ENCODE results near the gene PHF3.

The PHF3 gene

DNA sequence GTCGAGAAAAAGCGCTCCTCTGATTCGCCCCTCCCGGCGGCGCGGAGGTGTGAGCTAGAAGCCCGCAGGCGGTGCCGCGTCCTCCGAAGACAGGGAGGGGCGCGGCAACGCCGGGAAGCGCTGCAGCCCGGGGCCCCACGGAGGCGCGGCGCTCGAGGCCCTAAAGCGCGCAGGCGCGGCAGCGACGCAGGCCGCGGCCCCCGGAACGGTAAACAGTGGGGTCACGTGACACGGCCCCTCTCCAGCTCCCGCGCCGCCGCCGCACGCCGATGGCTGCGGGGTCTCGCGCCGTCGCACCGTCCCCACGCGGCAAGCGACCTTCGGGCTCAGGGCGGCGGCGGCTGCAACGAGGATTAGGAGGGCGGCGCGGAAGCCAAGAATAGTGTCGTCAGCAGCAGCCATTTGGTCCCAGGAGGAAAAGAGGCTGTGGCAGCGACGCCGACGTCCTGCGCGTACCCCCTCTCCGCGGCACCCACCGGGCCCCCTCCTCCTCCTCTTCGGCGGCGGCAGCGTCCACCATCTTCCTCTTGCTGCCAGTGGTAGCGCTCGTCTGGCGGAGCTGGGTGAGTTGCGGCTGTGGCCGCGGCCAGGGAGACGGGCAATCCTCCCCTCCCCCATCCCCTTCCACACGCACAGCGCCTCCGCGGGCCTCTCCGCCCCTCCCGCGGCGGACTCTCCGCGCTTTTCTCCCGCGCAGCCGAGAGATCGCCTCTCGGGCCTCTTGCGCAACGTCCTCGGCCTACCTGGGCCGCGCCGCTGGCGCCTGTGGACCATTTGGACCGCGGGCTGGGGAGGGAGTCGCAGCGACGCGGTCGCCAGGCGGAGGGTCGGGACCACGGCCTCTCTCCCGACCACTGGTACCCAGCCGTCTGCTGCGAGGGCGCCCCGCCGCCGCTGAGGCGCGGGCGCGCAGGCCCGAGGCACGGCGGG lies at the start of gene PHF3:
PHF3 (plus strand) TSS at position 215 of the 930 bp plus-strand sequence. CDS start 10,750 bp downstream, outside the sequence.
- DNase-seq: peak; percentile 85

DNA sequence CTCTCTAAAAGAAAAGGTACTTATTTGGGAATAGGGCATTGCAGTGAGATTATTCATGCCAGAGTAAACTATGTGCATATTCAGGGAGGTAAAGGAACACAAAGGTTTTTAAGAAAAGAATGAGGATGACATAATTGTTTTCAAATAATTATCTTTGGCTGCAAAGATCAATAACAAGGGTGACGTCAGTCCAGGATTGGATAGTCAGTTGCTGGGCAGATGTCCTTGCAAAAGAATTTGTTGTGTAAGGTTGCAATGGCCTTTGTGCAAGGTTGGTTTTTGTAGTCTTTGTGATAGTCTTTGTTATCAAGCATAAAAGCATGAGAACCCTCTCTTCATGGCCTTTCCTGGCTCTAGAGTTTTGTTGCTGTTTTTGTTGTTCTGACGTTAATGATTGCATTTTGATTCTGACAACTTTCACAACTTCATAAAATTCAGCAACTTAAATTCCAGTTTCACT lies 45.6 kb upstream of the PHF3 start:
- no peak for DNase-seq

DNA sequence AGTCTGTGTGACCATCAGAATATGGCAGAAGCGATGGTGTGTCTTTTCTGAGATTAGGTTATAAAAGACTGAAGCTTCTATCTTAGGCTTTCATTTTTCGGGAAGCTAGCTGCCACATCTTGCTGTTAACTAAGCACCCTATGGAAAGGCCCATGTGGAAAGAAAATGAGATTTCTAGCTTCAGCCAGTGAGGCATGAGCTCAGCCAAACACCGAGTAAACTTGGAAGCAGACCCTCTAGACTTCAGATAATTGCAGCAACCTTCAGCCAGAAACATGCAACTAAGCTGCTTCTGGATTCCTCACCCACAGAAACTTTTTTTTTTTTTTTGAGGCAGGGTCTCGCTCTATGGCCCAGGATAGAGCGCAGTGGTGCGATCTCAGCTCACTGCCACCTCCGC lies 42.7 kb upstream of the PHF3 start:
- DNase-seq: no peak

GRCh38 chr6:63597141-63598048 lies 38.2 kb upstream of the PHF3 start:
- peak in 1 of 2 donors; percentile 8 for DNase-seq

- DNase-seq: peak; percentile 52 to 67
Measured at GRCh38 chr6:63598049-63599036, 37.3 kb upstream of the PHF3 start.

DNA sequence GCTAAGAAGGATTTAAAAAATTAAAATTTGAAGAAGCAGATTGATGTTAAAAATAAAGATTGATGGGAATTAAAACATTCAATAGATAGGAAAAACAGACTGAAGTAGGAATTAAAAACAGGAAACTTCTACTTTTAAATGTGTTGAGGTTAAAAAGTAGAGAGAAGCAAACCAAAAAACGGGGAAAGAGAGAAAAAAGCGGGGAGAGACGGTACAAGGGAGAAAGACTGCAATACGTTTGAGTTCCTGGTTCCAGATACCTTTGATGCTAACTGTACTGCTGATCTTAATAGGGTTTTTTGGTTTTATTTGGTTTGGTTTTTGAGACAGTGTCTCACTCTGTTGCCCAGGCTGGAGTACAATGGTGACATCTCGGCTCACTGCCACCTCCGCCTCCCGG lies 36.4 kb upstream of the PHF3 start:
- no peak for DNase-seq

- peak; percentile 42 to 46 for DNase-seq
Measured at GRCh38 chr6:63600136-63600535, 35.5 kb upstream of the PHF3 start.

DNA sequence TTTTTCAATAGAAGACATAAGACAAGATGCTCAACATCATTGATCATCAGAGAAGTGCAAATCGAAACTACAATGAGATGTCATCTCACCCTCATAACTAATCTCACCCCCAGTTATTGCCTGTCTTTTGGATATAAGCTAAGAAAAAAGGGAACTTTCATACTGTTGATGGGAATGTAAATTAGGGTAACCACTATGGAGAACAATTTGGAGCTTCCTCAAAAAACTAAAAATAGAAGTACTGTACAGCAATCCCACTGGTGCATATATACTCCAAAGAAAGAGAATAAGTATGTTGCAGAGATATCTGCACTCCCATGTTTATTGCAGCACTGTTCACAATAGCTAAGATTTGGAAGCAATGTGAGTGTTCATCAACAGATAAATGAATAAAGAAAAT lies 26.4 kb upstream of the PHF3 start:
- peak; percentile 29 to 33 for DNase-seq

DNA sequence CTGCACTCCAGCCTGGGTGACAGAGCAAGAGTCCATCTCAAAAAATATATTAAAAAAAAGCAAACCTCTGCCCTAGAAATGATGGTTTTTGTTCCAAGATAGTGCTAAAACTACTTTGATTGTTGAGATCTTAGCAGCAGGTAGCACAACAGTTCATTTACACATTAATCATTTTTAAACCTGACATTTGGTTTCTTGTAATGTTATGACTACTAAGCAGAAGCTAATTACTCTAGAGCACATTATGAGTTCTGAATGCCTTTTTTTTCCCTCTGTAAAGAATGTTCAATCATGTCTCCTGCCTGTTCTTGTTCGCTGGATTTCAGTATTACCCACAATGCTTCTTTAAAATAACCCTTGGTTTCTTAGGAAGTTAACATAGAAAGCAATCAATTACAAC lies 24.7 kb upstream of the PHF3 start:
- no peak for DNase-seq

DNA sequence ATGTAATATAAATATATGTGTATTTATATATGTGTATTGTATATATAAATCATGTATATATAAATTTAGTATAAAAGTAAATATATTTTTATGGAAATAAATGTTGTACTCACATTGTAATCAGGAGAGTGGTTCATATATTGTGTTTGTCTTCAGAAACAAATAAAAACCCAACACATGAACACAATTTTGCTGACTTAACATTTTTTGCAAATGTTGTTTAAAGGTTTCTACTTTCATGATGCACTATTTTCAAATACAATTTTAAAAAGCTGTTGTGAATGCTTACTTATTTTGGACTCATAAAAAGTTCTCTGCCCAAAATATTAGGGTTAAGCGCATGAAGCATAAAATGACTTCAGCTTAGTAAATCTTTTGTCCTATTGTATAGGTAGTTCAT lies 24.0 kb upstream of the PHF3 start:
- DNase-seq: no peak

DNA sequence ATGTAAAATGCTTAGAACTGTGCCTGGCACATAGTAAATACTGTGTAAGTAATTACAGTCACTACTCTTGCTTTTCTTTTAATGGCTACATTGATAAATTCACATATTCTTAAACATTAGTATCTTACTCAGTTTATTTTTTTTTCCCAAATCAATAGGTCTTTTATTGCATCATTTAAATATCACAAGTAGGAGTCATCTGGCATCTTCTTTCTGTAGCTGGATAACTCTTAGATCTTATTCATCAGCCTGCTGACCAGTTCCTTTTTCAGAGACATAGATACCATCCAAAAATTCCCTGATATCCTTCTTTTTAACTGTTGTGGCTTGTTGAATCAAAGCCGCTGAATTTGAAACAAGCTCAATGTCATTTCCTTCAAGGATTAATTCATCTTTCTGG lies 20.0 kb upstream of the PHF3 start:
- DNase-seq: no peak

- DNase-seq: no peak
Measured at GRCh38 chr6:63624091-63624490, 11.5 kb upstream of the PHF3 start.

DNA sequence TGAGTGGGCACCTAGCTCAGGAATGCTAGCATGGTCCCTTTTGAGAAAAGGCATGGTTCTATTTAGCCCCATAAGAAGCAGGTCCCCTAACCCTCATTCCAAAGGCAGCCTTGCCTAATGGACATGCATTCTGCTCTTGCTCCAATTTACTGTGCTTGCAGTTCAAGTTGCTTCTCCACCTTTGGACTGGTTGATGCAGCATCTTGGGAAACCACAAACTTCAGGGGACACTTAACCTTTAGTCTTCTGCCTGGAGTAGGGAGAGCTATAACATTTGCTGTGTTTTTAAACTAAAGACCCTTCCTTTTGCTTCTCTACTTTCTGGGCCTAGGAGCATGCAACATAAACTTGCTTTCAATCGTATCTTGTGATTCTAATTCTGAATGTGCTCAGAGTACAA lies 5.1 kb upstream of the PHF3 start:
- no peak for DNase-seq

- DNase-seq: no peak
Measured at GRCh38 chr6:63634630-63635029, 972 bp upstream of the PHF3 start.

DNA sequence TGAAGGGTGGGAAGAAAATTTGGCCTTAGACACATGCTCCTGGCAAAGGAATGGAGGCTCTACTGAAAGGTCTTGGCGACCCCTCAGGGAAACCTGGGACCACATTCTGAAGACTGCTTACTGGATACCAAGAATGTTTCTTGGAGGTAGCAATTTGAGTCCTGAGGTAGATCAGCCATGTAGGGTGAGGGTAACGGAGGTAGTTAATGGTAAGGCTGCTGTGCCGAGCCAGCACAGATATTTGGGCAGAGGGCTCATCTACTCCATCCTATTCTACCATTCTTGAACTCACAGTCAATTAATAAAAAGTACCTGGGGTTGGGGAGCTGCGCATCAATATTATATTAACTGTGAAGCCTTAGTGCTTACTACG lies 401 bp upstream of the PHF3 start:
- no peak for DNase-seq

GRCh38 chr6:63636518-63637021 lies 968 bp downstream of the PHF3 start:
- DNase-seq: peak; percentile 18 to 35

DNA sequence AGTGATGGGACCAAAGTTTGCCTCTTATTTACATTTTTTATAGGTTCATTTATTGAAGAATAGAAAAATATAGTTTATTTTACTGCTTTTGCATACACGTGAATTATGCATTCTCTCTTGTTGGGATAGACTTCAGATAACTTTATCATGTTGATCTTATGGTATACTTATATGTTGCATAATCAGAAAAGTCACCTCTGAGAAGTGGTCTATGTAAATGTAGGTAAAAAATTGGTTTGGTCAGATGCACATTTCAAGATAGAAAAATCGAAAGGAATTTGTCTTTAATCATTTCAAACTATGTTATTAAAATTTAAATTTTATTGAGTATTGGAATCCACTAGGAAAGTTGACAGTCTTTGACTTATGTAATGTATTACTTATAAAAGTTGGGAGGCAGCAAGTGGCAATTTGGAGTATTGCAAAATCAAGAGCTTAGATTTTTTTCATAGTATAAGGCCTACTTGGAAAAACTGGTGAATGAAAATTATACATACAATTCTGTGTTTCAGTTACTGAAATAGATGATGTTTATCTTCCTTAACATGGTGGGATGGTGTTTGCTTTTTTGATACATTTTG lies 2.4 kb downstream of the PHF3 start:
- no peak for DNase-seq

DNA sequence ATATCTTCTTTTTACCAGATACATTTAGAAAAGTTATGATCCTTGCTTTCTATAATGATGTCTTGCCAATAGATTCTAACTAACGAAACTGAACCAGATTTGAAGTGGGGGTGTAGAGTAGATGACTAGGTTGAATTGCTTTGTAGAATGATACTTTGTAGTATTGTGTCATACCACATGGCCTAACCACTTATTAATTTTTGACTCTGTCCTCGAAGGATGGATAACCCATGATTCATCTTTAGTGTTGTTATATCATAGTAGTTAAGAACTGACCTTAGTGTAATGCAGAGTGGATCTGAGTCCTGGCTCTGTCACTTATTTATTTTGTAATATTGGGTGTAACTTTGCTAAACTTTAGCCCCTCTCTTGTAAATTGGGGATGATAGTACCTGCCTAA lies 4.5 kb downstream of the PHF3 start:
- DNase-seq: no peak

DNA sequence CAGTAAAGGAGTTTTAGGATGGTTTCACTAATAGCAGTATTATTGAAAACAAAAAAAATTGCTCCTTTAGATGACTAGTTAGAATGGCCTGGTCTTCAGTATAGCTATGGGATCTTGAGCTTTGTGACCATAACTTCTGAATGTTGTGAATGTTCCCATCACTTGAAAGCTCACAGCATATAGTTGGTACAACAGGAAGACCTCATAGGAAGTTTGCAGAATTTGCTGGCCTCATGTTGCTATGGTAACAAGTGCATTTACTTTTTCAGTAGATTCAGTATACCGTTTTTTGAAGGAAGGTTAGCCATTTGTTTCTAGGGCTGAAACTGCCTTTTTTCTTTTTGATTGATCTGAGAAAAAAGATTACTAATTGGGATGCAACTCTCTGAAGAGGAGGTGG lies 8.3 kb downstream of the PHF3 start:
- no peak for DNase-seq

GRCh38 chr6:63644668-63645326 lies 9.2 kb downstream of the PHF3 start:
- DNase-seq: no peak

GRCh38 chr6:63649269-63649668 lies 13.7 kb downstream of the PHF3 start:
- no peak for DNase-seq
